ENCODE measurements around the gene RIPOR1.
"Not testable (repeated sequence)": the region's sequence is repeated elsewhere in the genome, so short reads cannot be mapped to it uniquely, and the experiment has no call there.

The RIPOR1 gene

DNA sequence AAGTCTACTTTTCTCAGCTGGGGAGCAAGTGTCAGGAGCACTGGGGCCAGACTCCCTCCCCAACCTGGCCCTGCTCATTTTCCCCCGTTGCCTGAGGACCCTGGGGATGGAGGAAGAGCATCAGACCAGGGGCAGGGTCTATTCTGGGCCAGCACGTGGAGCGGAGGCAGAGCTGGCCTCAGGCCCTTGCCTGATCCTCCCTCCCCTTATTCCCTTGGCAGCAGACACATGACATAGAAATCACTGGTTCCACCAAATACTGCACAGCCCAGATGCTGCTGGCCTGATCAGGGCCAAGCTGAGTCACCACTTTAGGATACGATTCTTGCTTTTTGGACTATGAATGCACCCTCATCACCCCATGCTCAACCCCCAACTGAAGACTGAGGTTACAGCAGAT is 29.5 kb upstream of the RIPOR1 start:
- TF ChIP-seq, protein P1, sequence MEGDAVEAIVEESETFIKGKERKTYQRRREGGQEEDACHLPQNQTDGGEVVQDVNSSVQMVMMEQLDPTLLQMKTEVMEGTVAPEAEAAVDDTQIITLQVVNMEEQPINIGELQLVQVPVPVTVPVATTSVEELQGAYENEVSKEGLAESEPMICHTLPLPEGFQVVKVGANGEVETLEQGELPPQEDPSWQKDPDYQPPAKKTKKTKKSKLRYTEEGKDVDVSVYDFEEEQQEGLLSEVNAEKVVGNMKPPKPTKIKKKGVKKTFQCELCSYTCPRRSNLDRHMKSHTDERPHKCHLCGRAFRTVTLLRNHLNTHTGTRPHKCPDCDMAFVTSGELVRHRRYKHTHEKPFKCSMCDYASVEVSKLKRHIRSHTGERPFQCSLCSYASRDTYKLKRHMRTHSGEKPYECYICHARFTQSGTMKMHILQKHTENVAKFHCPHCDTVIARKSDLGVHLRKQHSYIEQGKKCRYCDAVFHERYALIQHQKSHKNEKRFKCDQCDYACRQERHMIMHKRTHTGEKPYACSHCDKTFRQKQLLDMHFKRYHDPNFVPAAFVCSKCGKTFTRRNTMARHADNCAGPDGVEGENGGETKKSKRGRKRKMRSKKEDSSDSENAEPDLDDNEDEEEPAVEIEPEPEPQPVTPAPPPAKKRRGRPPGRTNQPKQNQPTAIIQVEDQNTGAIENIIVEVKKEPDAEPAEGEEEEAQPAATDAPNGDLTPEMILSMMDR (IDR thresholded peaks at IDR 0.05; ENCODE audit: insufficient read depth, low read length, missing control alignments): no peak
- CTCF ChIA-PET: interaction anchor here (1.1 to 26.6 kb wide), 3 partner anchors 8 to 19 kb away, joined by 3 to 661 read pairs (median 129); partner anchors contain the start of genes AGRP and ATP6V0D1
- H3K4me3 ChIP-seq (ENCODE audit: low read depth, low read length): no peak overlapping the region
- POLR2A ChIA-PET: no interaction called here
- no peak for DNase-seq (ENCODE audit: low read depth, low spot score)

DNA sequence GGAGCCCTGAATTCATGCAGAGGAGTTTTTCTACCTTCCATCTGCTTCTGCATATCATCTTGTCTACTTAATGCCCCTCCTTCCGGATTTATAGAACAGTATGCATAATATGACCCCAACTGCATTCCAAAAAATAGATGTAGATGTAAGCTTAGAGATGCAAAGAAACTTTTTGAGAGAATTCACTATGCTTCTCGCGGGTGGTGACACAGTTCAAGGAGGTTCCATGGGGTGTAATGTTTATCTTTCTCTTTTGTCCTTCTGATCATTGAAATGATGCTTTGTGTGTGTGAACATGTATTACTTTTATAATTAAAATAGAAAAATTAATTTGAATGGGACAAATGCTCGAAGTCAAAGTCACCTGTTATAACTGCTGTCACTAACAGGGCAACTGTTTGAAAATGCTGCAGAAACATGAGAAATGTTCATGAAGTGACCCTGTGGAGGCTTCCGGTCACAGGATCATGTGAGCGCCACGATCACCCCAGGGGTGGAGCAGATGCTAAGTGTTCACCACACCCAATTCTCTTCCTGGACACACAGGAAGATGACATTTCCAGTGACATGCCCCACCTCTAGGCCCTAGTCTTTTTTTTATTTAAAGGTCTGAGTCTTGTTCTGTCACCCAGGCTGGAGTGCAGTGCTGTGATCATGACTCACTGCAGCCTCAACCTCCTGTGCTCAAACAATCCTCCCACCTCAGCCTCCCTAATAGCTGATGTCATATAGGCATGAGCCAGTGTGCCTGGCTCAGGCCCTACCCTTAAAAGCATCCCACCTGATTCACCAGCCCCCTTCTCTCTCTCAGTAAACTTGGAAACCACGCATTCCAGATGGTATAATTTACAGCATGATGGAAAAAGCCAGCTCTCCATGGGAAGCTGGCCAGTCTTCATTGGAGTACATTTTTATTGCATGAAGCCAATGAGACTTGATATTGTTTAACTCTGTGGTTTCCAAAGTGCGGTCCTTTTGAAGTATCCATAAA is 24.3 kb upstream of the RIPOR1 start:
- POLR2A ChIA-PET: interaction anchor here (0.7 to 1.0 kb wide), 2 partner anchors 18 to 258 kb away, joined by 3 to 4 read pairs; no protein-coding TSS in a partner anchor
- no peak overlapping the region for H3K4me3 ChIP-seq (ENCODE audit: low read depth, low read length)
- DNase-seq (ENCODE audit: low read depth, low spot score): no peak
- TF ChIP-seq, protein P1 (IDR thresholded peaks at IDR 0.05; ENCODE audit: insufficient read depth, low read length, missing control alignments): no peak
- CTCF ChIA-PET: interaction anchor here (0.9 to 3.2 kb wide), 5 partner anchors 10 to 44 kb away, joined by 3 to 30 read pairs (median 3); no protein-coding TSS in a partner anchor

DNA sequence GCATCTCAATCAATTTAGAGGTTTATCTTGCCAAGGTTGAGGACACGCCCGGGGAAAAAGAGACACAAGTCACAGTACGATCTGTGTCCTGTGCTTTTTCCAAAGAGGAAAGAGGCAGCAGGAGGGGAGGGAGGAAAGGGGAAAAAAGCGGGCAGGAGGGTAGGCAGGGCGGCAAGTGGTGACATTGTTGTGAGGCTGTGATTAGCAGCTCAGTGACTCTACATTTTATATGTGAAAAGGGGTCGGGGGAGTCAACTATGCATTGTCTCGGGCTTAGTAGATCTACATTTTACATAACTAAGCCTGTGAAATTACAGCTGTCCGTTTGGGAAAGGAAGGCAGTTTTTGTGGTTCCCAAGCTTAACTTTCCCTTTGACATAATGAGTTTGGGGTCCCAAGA is 22.2 kb upstream of the RIPOR1 start:
- H3K4me3 ChIP-seq (ENCODE audit: low read depth, low read length): no peak overlapping the region
- DNase-seq (ENCODE audit: low read depth, low spot score): no peak
- TF ChIP-seq, protein P1 (IDR thresholded peaks at IDR 0.05; ENCODE audit: insufficient read depth, low read length, missing control alignments): no peak
- POLR2A ChIA-PET: no interaction called here
- CTCF ChIA-PET: interaction anchor here (1.0 to 3.2 kb wide), 7 partner anchors 8 to 40 kb away, joined by 4 to 30 read pairs (median 4); no protein-coding TSS in a partner anchor

DNA sequence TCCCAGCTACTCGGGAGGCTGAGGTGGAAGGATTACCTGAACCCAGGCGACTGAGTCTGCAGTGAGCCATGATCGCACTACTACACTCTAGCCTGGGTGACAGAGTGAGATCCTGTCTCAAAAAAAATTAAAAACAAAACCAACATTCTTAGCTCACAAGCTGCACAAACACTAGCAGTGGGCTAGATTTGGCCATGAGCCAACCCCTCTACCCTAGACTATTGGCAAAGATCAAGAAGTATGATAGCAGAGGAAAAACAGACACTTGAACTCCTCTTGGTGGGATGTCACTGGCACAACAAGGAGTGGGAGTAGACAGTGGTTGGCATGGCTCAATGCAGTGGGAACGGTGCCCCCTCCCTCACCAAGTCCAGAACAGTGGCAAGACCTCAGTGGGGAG is 19.6 kb upstream of the RIPOR1 start:
- no peak overlapping the region for H3K4me3 ChIP-seq (ENCODE audit: low read depth, low read length)
- CTCF ChIA-PET: interaction anchor here (3.0 to 19.8 kb wide), 2 partner anchors 13 to 19 kb away, joined by 16 to 661 read pairs; partner anchors contain the start of genes AGRP and ATP6V0D1
- POLR2A ChIA-PET: no interaction called here
- TF ChIP-seq, protein P1 (IDR thresholded peaks at IDR 0.05; ENCODE audit: insufficient read depth, low read length, missing control alignments): no peak
- DNase-seq (ENCODE audit: low read depth, low spot score): no peak

DNA sequence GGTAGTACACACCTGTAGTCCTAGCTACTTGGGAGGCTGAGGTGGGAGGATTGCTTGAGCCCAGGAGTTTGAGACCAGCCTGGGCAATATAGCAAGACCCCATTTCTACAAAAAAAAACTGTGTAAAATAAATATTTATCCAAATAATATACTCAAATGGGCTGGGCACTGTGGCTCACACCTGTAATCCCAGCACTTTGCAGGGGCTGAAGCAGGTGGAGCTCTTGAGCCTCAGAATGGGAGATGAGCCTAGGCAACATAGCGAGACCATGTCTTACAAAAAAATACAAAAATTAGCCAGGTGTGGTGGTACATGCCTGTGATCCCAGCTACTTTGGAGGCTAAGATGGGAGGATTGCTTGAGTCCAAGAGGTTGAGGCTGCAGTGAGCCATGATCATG is 14.7 kb upstream of the RIPOR1 start:
- CTCF ChIA-PET: interaction anchor here (0.5 to 25.0 kb wide), 30 partner anchors 9 to 561 kb away, joined by 3 to 661 read pairs (median 4); partner anchors contain the start of genes ACD, AGRP, ATP6V0D1 and C16orf86
- POLR2A ChIA-PET; H3K4me3 ChIP-seq (ENCODE audit: low read depth, low read length); DNase-seq (ENCODE audit: low read depth, low spot score): not testable (repeated sequence)

DNA sequence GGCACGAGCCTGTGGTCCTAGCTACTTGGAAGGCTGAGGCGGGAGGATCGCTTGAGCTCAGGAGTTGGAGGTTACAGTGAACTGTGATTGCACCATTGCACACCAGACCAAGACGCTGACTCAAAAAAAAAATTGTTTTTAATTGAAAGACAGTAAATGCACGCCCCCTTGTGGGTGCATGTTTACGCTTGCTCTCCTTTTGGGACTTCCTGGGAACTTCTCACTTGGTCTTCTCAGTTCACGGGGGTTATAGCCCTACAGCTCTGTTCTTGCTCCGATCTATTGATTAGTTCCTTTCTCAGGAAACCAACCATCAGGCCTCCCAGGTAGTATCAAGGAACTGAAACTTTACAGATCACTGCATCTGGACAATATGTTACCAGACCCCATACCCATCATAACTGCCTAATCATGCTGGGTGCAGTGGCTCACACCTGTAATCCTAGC is 14.2 kb upstream of the RIPOR1 start:
- H3K4me3 ChIP-seq (ENCODE audit: low read depth, low read length): no peak overlapping the region
- DNase-seq (ENCODE audit: low read depth, low spot score): peak; percentile 42
- POLR2A ChIA-PET: no interaction called here
- CTCF ChIA-PET: interaction anchor here (0.6 to 25.0 kb wide), 29 partner anchors 8 to 562 kb away, joined by 3 to 661 read pairs (median 4); partner anchors contain the start of genes ACD, AGRP, ATP6V0D1 and C16orf86
- TF ChIP-seq, protein P1 (IDR thresholded peaks at IDR 0.05; ENCODE audit: insufficient read depth, low read length, missing control alignments): peak; percentile 56

All from AG04449 (cell line).